GM06990 (cell line): ENCODE results near the gene TNS3.

Experiments
- DNase-seq: peaks from one replicate; pipeline ENCODE4 v3.0.0-alpha.2; 2011; ENCODE audit not compliant: insufficient read length; ENCODE audit errors: extremely low read depth
- H3K27me3 ChIP-seq: replicated peaks from 2 replicates; pipeline ENCODE4 v1.6.0; 2011; ENCODE audit warnings: low read length; ENCODE audit not compliant: control insufficient read depth, insufficient read depth
- H3K36me3 ChIP-seq: 2 replicates; pipeline ENCODE4 v1.5.1; 2011; ENCODE audit warnings: low read length; ENCODE audit not compliant: control insufficient read depth, insufficient read depth
- H3K4me3 ChIP-seq: replicated peaks from 2 replicates; pipeline ENCODE4 v1.5.1; 2011; ENCODE audit warnings: low read depth, mild to moderate bottlenecking, control low read depth, low read length
- TF ChIP-seq, protein P1 (sequence below): IDR thresholded peaks from 2 replicates; pipeline ENCODE4 v1.5.1; 2011; ENCODE audit warnings: low read length, control low read depth, mild to moderate bottlenecking, inconsistent platforms; ENCODE audit not compliant: insufficient read depth, poor library complexity, severe bottlenecking

Gene TNS3

DNA sequence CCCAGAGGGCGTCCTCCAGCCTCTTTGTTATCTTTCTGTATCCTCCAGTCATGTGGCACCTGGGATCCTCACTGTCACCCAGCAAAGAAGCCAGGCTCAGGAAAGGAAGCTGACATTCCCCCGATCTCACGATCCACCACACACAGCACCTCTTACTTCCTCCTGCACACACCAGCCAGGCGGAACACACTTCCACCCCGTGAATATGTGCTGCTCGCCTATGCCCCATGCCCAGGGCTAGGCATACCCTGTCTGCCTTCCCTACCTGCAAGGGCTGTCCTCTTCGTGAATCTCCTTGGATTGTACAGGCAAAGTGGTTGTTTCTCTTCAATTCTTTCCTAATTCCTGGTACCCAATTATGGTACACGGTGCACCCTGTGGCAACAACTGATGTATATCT lies 191.0 kb downstream of the TNS3 start:
- TF ChIP-seq, protein P1, sequence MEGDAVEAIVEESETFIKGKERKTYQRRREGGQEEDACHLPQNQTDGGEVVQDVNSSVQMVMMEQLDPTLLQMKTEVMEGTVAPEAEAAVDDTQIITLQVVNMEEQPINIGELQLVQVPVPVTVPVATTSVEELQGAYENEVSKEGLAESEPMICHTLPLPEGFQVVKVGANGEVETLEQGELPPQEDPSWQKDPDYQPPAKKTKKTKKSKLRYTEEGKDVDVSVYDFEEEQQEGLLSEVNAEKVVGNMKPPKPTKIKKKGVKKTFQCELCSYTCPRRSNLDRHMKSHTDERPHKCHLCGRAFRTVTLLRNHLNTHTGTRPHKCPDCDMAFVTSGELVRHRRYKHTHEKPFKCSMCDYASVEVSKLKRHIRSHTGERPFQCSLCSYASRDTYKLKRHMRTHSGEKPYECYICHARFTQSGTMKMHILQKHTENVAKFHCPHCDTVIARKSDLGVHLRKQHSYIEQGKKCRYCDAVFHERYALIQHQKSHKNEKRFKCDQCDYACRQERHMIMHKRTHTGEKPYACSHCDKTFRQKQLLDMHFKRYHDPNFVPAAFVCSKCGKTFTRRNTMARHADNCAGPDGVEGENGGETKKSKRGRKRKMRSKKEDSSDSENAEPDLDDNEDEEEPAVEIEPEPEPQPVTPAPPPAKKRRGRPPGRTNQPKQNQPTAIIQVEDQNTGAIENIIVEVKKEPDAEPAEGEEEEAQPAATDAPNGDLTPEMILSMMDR: no peak
- no peak for DNase-seq
- no peak overlapping the region for H3K4me3 ChIP-seq
- no peaks in the 10 kb centered on the region for H3K36me3 ChIP-seq
- H3K27me3 ChIP-seq: no peaks in the 10 kb centered on the region

DNA sequence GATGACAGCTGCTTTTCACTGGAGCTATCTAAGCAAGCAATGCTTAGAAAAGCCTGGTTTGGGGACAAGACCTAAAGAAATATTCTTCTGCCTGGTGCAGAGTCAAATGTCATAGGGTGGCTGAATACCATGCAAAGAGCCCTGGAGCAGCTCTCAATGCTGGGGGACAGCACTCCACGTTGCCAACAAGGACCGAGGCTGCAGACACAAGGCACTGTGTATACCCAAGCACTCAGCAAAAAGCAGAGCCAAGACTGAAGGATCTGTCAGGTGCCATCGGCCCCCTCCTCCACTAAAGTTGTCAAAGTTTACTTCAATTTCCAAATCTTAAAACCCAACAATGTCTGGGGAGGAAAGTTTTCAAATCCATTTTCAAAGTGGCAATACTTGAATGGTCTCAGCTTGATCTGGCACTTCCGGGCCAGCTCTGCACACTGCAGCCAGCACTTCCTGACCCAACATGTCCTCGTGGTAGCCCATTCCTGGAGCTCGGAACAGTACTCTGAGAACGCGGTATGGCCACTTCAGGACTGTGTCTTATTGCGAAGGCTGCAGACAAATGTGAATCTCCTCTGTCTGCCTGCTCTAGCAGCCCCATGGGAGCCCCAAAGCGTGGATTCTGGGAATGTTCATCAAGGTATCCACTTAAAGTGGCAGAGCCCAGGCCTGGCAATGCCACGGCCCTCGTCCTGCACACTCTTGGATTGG lies 191.8 kb downstream of the TNS3 start:
- no peaks in the 10 kb centered on the region for H3K36me3 ChIP-seq
- H3K27me3 ChIP-seq: no peaks in the 10 kb centered on the region
- no peak for DNase-seq
- TF ChIP-seq, protein P1: no peak
- H3K4me3 ChIP-seq: no peak overlapping the region

DNA sequence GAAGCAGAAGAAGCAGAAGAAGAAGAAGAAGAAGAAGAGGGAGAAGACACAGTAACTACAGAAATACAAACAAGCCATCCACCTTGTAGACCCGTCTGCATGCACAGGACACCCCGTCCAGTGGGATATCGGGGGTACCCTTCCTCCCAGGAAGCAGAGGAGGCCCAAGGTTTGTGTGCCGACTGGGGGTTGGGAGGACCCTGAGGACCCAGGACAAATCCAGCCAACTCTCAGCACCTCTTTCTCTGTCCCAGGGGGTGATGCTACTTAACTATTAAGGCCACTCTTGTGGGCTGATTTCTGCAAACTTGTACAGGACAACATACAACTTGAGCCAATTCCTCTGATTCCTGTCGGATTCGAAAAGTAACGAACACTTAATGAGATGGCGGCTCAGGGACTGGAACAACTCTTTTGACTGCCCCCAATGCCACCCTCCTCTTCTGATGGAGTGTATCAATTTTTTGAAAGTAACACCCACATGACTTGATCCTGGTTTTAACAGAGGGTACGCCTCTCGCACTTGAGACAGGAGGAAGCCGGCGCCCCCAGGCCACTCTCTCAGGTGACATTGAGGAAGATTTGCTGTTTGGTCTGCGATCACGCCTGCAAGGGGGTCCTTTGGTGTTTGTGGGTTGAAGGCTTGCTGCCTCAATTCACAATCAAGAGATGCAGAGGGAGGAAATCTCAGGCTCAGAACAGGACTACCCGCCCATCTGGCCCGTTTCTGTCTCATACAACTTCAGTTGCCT lies 192.6 kb downstream of the TNS3 start:
- DNase-seq: no peak
- TF ChIP-seq, protein P1: no peak

DNA sequence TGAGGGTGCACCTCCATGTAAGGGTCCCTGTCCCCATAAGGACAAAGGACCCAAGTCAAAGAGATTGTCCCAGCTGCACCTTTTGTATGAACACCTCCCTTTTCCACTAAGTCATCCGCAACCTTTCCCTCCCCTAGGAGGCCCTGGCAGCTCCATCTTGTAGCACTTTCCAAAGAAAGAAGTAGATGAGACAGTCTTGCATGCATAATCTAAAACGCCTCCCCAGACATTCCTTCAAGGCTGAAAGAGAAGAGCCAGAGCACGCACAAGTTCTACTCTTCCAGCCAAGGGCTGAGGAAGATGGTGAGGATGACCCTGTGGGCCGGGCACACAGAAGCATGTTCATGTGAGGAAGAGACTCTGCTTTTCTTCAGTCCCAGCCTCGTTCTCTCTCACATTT lies 194.4 kb downstream of the TNS3 start:
- TF ChIP-seq, protein P1: no peak
- H3K4me3 ChIP-seq: no peak overlapping the region
- DNase-seq: no peak
- no peaks in the 10 kb centered on the region for H3K36me3 ChIP-seq
- H3K27me3 ChIP-seq: no peaks in the 10 kb centered on the region

More for the DNA sequence above, 192.6 kb downstream of the TNS3 start:
- no peak overlapping the region for H3K4me3 ChIP-seq
- no peaks in the 10 kb centered on the region for H3K36me3 ChIP-seq
- H3K27me3 ChIP-seq: no peaks in the 10 kb centered on the region

DNA sequence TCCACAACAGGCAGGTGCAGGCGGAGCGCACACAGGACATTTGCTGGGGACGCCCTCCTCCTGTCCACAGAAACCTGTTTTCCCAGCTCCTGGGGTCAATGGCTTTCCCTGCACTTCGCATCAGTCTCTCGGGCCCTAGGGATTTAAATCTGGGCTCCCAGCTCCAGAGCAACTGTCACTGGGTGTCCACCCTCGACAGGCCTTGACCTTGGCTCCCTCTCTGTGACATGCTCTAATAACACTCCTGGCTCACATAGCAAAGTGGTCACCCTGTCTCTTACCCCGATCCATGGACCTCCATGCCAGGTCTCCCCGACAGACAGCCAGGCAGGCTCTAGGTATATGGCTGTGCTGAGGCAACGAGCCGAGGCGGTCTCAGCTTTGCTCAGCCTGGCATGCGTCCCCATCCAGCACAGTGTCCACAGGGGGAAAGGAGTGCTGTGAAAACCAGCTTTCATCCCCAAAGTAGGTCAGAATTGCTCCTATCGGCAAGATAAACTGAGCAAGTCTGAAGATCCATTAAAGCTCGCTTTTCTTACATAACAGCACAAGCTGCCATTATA lies 195.6 kb downstream of the TNS3 start:
- TF ChIP-seq, protein P1: no peak
- no peaks in the 10 kb centered on the region for H3K27me3 ChIP-seq
- no peak overlapping the region for H3K4me3 ChIP-seq
- DNase-seq: no peak
- no peaks in the 10 kb centered on the region for H3K36me3 ChIP-seq
